Measurements from ENCODE around the gene VEGFB.

The VEGFB gene

DNA sequence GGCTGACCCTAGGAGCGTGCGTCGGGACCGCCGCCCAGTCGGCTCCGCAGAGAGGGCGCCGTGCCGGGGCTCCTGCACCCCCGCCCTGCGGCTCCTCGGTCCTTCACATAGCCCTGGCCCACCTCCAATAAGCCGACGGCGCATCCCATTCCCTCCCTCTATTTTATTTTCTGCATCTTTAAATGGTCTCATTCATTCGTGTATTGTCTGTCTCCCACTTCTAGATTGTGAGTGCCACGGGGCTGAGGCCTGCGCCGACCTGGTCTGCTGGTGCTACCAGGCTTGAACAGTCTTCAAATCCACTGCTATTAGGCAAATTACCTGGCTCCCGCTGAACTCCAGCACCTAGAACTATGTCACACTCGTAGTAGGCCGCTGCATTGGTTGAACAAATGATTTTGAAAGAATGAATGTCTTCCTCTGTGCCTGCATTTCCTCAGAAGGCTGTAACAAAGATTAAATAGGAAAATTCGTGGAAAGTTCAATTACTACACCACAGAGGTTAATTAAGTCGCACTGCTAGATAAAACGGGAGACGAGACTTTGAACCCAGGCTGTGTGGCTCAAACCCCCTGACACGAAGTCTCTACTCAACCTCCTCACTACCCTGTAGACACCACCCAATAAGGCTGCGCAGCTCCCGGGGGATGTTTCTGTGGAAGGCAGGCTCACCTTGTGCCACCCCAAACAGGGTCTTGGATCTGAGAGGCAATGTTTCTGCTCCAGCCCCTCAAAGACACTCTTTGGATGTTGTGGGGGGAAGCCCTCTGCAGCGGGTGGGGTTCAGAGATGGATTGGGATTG is 13.5 kb downstream of the VEGFB start:
- no peak for DNase-seq

DNA sequence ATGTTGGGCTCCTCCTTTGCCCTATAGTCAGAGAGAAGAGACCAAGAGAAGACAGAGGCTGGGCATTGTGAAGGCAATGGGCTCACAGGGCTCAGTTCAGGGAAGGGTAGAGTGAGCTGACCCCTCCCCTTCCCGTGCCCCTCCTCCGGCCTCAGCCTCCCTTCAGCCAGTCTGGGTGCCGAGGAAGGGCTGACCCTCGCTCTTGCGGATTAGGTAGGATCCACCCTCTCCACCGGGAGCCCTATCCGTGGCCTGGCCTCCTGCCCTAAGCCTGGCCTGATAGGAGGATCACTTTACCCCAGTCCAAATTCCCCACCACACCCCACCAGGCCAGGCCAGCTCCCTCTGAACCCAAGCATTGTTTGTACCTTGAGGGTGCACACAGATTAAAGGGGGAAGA is 14.2 kb downstream of the VEGFB start:
- DNase-seq, result no peak

DNA sequence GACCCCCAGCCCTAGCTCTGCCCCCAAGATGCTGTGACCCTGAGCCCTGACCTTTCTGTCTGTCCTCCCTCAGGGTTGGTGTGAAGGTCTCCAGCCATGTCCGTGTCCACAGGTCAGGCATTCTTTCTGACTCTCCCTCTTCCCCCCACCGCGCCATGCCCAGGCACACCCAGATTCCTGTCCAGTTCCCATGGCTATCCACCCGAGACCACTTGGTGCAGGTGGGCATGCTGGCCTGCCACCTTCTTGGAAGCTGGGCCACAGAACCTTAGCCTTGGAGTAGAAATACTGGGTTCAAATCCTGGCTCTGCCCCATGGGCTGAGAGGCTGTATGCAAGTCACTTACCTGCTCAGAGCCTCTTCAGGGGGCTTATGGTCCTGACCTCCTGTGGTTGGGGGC is 14.7 kb downstream of the VEGFB start:
- no peak for DNase-seq

DNA sequence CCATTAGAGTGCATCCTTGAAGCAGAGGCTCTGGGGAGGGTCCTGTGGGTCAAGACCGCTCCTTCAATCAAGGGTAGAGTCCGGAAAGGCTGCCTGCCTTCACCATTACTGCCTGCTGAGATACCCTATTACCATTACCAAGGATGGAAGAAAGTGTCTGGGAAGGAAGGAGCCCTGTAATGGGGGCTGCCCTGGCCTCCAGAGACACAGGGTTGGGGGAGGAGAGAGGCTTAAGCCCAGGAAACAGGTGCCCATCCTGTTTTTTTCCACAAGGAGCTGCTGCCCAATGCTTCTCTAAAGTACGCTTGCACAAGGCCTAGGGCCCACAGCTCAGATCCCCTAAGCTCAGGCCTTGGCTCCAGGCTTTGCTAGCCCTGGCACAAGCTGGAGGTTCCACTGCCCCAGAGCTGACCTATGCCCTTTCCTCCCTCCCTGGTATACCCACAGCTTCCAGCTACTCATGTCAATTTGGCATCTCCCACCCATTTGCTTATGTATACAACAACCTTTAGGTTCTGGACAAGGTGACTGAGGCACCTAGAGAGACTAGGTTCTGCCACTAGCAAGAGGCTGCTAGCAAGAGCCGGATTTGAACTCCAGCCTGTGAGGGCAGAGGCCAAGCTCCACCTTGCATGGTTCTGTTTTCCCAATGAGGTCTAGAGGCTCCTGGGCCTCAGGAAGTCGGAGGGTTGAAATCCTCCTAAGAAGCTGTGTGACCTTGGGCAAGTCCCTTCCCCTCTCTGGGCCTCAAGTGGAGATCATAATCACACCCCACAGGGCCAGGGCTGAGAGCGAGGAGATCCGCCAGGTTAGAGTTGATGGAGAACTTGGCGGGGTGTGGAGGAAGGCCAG is 15.4 kb downstream of the VEGFB start:
- DNase-seq, result no peak

DNA sequence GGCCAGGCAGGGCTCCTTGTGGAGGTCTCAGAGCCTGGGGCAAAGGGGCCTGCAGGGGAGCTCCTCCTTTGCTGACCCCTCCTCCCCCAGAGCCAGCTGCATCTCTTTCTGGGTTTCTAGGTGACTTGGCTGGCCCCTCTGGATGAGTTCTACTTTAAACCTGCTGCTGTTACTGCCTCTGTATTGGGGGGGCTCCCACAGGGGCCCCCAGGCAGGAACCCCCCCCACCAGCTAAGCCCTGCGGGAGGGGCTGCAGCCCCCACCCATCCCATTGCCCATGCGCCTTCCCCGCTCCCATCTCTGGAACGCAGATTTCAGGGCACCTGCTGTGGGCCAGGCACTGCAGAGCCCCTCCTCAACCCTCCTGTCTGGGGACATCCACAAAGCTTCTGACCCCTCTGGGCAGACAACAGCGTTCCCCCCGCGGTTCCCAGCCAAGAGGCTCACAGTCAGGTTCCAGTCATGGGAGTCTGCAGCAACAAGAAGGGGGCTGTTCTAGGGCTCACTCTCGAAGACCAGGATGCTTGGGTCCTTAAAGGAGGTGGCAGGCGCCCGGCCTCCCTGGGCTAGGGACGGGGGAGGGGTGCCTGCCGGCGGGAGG is 16.1 kb downstream of the VEGFB start:
- DNase-seq, result no peak

DNA sequence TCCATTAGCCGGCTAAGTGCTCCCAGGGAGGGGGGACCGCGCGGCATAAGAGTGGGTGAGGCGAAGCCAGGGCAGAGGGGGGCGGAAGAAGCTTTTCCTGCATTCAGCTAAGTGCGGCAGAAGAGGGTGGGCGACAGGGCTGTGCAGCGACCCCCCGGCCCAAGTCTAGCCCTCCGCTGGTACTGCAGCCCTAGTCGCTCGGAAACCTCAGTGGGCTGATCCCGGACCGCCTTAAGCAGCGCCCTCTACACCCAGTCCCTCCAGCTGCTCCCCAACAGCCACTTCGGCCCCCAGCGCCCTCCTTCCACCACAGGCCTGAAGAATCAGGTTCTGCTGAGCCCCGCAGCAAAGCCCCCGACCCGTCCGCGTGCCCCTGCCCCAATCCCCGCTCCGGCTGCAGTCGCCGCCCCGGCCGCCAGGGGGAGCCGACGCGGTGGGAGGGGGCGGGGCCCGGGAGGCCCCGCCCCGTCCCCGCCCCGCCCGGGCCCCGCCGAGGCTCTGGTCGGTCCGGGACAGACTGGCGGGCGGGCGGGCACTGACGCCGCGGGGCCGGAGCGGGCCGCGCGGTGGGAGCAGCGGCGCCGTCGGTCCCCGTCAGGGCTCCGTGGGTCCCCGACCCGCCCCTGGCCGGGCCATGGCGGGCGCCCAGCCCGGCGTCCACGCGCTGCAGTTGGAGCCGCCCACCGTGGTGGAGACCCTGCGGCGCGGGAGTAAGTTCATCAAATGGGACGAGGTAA is 16.8 kb downstream of the VEGFB start, which contains the start of gene PLCB3:
PLCB3 (plus strand) TSS at position 515 of the 737 bp plus-strand sequence; CDS start at position 635, 120 bp downstream.
- peak; percentile 62 for DNase-seq

DNA sequence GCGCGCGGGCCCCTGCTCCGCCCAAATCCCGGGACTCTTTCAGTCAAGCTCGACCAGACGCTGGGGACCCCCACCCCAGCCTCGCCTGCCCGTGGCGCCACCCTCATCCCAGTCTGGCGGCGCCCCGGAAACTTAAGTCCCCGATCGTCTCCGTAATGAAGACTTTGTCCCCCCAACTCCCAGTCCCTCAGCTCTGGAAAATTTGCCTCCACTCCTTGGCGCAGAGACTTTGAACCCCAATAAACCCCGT is 17.3 kb downstream of the VEGFB start:
- no peak for DNase-seq

DNA sequence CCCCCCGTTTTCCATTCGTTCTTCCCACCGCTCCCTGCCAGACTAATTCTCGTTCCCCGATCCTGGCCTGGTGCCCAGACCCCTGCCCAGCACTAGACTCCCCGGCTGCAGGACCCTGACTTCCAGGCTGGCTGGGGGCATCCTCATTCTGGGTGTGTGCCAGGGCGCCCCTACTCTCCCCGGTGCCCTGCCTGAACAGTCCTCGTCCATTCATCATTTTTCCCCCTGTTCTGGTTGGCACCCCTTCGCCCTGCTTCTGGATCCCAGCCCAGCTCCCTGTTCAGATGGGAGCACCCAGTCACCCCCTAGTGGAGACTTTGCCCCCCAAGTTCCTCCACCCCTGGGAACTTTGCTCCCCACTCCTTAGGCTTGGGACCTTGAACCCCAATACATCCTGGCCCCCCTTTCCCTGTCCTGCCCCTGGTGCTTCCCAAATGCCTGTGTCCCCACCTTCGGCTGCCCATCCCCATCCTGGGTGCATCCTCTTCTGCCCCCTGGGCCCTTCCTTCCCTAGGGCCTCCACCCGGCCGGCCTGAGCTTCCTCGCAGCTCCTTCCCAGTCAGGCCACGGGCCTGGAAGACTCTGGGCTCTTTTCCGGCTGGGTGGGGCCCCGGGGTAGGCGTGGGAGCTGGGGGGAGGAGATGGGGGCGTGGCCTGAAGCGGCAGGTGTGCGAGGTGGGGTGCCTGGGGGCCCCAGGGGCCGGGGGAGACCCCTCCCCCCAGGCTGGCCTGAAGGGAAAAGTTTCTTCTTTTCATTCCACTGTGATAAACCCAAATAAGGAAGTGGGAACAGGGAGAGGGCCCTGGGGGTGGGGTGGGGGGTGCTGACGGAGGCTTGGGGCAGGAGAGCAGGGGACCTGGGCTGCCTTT is 17.9 kb downstream of the VEGFB start:
- DNase-seq, result no peak

DNA sequence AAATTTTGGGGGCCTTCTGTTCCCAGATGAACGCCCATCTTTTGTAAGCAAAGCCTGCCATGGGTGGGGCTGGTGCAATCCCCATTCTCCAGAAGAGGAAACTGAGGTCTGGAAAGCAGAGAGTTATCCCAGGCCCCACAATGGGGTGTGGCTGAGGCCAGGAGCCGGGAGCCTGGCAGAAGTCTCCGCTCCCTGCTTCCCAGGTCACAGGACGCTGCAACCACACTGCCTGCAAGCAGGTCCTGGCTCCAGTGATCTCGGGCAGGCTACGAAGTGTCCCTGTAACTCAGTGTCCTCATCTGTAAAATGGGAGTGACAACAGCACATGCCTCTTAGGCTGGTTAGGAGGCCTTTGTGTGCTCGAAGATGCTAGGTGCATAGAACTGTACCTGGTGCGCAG is 18.7 kb downstream of the VEGFB start:
- DNase-seq, result no peak

DNA sequence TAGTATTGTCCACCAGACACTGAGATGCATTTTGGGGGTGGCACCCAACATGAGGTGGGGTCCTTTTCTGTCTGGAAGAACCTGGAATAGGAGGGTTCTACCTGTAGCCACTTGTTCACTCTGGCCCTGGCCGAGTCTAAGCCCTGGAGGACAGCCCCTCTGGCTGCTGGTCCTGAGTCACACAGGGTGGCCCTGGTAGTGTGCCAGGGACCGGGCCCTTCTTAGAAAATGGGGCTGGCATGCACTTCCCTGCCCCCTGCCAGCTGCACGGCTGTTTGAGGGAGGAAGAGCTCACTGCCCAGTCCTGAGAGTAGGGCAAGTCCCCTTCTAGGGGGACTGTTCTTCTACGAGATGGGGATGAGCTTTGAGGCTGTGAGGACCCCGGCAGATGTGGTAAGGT is 19.1 kb downstream of the VEGFB start:
- no peak for DNase-seq

DNA sequence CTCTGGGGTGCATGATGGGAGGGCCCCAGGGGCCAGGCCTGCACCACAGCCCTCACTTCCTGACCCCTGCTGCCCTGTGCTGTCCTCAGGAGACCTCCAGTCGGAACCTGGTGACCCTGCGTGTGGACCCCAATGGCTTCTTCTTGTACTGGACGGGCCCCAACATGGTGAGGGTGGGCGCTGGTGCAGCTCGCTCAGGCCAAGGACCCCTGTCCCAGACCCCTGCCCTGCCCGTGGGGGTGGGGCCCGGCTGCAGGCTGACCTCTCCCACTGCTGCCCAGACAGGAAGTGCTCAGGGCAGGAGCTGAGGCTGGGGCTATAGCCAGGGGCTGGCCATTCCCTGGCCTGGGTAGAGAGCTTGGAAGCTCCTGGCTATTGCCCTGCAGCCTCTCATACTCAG is 19.9 kb downstream of the VEGFB start:
- DNase-seq, result no peak

DNA sequence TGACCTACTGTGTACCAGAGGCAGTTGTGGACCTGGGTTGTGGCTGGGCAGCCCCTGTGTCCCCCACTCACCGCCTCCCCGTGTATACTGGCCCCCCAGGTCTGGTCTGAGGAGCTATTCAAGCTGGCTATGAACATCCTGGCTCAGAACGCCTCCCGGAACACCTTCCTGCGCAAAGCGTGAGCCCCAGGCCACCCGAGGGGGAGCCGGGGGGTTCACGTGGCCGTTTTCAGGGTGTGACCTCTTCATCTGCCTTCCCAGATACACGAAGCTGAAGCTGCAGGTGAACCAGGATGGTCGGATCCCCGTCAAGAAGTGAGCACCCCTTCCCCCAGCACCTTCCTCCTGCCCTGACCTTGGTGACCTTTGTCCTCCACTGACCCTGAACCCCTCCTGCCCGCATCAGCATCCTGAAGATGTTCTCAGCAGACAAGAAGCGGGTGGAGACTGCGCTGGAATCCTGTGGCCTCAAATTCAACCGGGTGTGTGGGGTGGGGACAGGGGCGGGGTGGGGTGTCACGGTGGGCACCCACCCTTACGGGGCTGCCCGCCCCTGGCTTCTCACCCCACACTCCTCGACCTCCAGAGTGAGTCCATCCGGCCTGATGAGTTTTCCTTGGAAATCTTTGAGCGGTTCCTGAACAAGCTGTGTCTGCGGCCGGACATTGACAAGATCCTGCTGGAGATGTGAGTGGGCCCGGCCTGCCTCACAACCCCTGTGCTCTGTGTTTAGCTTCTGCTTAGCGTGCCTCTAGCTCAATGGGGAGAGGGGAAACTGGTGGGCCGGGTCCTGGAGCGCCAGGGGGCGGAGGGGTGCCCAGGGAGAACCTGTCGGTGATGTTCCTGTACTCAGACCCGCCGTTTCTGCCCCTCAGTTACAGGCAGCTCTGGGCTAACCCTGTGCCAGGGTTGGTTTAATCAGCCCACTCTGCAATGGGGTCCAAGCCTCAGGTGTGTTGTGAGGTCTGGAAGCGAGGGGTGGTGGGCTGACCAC is 21.0 kb downstream of the VEGFB start:
- DNase-seq, result no peak

DNA sequence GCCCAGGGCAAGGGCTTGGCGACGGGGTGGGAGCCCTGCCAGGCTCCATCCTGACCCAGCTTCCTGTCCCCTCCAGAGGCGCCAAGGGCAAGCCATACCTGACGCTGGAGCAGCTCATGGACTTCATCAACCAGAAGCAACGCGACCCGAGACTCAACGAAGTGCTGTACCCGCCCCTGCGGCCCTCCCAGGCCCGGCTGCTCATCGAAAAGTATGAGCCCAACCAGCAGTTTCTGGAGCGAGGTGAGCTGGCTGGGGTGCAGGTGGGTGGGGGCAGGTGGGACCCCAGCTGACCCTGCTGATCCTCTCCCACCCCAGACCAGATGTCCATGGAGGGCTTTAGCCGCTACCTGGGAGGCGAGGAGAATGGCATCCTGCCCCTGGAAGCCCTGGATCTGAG is 21.9 kb downstream of the VEGFB start:
- DNase-seq, result no peak

DNA sequence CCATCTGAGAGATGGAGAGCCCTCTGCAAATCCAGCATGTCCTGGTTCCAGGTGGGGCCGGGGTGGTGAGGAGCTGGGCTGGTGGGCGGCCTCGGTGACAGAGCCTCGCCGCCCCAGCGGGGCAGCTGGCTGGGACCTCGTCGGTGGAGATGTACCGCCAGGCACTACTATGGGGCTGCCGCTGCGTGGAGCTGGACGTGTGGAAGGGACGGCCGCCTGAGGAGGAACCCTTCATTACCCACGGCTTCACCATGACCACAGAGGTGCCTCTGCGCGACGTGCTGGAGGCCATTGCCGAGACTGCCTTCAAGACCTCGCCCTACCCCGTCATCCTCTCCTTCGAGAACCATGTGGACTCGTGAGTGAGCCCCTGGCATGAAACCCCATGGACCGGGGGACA is 24.0 kb downstream of the VEGFB start:
- DNase-seq, result no peak

DNA sequence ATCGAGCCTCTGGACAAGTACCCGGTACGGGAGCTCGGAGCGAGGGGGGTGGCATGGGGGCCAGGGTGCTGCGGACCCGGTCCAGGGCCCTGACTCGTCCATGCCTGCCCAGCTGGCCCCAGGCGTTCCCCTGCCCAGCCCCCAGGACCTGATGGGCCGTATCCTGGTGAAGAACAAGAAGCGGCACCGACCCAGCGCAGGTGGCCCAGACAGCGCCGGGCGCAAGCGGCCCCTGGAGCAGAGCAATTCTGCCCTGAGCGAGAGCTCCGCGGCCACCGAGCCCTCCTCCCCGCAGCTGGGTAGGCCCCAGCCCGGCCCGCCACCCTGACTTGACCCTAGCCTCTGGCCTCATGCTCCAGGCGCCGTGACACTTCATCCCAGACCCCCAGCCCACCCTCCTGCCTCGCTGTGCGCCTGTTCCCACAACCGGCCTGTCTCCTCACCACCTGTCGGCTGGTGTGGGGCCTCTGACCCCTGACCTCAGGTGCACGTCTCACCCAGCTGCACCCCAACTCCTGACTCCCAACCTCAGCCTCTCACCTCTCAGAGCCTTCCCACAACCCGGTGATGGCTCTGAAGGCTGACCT is 24.7 kb downstream of the VEGFB start:
- no peak for DNase-seq

DNA sequence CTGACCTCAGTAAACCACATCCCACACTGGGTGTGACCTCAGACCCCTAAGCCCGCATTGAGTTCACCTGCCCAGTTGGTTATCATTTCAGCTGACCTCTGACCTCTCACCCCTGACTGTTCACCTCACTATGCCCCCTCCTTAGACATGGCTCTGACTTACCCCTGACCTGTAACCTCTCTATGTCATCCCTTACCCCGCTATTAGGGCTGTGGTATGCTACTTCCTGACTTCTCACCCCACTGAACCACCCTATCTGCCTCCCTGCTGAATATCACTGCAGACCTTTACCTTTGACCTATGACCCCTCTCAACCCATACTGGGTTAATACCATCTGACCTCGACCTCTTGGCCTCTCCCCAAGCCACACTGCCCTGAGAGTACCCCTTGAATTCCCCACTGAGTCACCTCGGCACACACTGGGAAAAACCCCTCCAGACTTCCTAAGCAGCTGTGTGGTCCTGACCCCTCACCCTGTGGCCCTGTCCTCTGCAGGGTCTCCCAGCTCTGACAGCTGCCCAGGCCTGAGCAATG is 25.2 kb downstream of the VEGFB start:
- no peak for DNase-seq

DNA sequence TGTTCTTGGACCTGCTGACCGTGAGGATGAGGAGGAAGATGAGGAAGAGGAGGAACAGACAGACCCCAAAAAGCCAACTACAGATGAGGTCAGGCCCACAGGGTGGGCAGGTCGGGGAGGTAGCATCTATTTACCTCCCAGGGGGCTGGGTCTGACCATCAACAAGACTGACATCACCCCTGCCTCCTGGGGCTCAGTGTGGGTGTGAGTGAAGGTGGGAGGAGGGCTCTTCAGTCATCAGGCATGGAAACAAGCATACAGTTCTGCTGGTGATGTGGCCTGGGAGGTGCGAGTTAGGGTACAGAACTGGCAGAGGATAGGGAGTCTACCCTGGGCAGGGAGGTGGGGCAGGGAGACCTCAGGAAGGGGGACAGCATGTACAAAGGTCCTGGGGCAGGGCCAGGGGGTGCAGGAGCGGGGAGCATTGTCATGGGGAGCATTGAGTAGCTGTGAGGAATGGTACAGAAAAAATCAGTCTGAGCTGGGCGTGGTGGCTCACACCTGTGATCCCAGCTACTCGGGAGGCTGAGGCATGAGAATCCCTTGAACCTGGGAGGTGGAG is 25.8 kb downstream of the VEGFB start:
- DNase-seq, result no peak

DNA sequence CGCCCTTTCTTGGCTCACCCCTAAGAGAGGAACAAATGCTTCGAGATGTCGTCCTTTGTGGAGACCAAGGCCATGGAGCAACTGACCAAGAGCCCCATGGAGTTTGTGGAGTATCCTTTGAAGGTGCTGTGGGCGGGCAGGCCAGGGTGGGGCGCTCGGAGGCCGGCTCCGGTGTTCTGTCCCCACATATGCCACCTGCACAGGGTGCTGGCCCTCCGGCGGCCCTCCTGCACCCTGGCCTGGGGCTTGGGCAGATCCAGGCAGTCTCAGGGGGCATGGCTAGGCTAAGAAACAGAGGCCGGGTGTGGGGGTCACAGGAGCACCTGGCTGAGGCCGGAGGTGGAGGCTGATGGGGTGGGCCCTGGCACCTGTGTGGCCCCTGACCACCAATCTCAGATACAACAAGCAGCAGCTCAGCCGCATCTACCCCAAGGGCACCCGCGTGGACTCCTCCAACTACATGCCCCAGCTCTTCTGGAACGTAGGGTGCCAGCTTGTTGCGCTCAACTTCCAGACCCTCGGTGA is 27.2 kb downstream of the VEGFB start:
- DNase-seq, result no peak

DNA sequence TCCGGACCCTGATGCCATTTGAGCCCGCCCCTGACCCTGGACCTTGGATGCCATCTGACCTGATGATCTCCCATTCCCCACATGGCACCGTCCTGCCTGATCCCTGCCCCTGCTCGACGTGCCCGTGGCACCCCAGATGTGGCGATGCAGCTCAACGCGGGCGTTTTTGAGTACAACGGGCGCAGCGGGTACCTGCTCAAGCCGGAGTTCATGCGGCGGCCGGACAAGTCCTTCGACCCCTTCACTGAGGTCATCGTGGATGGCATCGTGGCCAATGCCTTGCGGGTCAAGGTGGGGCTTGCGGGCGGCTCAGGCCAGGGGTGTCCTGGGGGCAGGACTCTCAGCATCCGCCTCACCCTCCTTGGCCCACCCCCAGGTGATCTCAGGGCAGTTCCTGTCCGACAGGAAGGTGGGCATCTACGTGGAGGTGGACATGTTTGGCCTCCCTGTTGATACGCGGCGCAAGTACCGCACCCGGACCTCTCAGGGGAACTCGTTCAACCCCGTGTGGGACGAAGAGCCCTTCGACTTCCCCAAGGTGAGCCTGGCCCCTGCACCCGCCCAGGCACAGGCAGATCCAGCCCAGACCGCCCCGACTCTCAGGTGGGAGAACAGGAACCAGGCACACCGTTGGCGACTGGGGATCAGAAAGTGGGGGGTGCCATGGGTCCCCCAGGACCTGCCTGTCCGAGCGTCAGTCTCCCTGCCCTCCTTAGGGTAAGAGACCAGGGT is 28.1 kb downstream of the VEGFB start:
- DNase-seq, result no peak

All from CD4-positive, alpha-beta T cell treated with Interferon gamma for 1 hour (primary cell).